Middle frontal gyrus (tissue), 1 donor: Measurements from ENCODE around the gene KRT8.
"Not testable (repeated sequence)": the region's sequence is repeated elsewhere in the genome, so short reads cannot be mapped to it uniquely, and the experiment has no call there.

Experiments
- DNase-seq: peaks from one replicate; pipeline ENCODE4 v3.0.0-alpha.2; 2015; ENCODE audit warnings: low spot score; ENCODE audit errors: extremely low spot score

The KRT8 gene

GRCh38 chr12:52901715-52902541, 2.9 kb downstream of the KRT8 start:
- no peak for DNase-seq

GRCh38 chr12:52900896-52901714, 3.8 kb downstream of the KRT8 start:
- no peak for DNase-seq

DNA sequence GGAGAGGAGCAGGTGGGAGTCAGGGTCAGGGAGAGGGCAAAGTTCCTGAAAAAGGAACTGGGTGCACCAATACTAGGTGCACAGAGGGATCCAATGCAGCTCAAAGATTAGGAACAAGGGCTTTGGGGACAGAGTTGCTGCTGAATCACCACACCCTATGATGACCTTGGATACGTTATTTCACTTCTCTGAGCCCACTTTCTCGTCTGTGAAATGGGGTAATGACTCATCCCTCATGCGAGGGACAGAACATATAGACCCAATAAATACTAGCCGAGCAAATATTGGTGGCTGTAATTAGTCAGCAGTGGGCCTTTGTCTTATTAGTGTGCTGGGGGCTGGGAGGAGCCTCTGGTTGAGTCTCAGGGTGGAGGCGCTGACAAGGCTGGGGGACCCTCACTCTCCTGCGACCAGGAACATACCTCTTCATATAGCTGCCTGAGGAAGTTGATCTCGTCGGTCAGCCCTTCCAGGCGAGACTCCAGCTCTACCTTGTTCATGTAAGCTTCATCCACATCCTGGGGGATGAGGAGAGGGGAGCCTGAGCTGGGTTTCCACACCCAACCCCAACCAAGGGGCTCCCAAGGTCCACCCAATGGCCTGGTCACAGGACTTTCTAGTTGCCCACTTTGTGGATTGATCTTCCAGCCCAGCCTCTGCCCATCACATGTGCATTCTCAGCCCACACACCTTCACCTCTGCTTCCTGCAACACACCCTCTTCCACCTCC, 4.5 kb downstream of the KRT8 start:
- no peak for DNase-seq

GRCh38 chr12:52899338-52900035, 5.4 kb downstream of the KRT8 start:
- no peak for DNase-seq

DNA sequence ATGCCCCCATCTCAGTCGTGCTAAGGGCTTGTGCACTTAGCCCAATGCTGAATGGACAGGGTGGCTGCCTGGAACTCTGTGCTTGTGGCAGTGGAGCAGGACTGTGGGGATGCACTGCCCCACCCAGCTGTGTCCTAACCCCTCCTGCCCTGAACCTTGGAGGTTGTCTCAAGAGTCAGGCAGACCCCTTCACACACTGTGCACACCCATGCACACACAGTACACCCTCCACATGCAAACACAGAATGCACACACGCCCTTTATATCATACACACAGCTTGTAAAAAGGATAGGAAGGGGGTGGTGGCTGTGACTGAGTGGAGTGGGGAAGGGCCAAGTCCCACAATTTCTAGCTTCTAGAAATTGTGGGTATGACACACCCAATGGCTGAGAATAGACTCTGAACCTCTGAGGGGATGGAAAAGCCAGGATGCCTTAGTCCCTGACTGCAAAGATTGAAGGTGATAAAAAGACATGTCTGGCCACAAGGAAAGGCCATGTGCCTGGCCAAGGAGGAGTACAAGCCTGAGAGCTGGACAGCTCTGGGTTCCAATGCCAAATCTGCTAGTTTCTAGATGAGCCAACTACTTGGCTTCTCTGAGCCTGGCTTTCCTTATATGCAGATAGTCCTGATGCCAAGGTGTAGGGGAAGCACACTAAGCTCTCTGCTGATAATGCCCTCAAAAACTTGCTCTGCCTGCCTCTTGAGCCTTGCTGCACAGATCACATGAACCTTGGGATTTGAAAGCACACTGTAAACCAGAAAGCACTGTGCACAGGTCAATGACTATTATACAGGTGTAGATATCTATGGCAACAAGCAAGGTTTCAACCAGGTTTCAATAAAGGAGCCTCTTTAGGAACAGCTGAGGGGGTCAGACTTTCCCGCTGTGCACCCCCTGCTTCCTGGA, 8.4 kb downstream of the KRT8 start:
- DNase-seq, result no peak

- DNase-seq, result no peak
These were observed 9.1 kb downstream of the KRT8 start for GRCh38 chr12:52895726-52896189.

GRCh38 chr12:52892974-52893373, 11.9 kb downstream of the KRT8 start:
- DNase-seq, result no peak

DNA sequence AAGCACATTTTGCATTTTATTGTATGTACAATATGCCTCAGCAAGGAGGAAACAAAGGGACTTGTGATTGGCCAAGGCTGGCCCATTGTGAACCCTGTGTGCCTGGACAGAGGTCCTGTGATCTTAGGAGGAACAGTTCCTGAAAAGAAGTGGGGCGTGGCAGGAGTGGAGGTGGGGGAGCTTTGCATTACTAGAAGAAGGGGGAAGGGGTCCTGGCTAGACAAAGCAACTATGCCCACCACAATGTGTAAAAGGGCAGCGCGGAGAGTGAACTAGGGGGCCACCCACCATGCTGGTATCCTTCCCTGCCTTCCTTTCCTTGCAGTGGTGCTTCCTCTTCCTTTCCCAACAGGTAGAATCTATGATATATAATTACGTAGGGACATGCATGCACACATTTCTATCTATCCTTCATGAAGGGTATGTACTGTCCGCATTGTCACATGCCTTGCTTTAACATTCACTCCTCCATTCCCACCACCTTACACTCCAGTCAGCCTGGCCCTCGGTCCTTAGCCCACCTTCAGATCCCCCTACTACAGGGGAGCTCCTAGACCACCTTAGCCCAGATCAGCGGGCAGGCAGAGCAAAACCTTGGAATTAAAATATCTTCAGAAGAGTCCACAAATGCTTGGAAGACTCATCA, 12.5 kb downstream of the KRT8 start:
- no peak for DNase-seq

DNA sequence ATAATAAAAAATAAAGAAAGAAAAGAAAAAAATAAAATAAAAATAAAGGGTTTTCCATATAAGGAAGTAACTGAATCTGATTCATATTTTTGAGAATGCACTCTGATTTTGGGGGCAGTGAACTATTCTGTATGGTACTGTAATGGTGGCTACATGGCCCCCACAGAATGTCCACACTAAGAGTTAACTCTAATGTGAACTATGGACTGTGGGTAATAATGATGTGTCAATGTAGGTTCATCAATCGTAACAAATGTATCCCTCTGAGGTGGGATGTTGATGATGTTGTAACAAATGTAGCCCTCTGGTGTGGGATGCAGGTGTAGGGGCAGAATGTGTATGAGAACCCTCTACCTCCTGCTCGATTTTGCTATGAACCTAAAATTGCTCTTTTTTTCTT, 13.8 kb downstream of the KRT8 start:
- DNase-seq, result no peak

GRCh38 chr12:52890417-52890816, 14.5 kb downstream of the KRT8 start:
- no peak for DNase-seq

- DNase-seq, result no peak
These were observed 20.2 kb downstream of the KRT8 start for GRCh38 chr12:52884526-52885293.

DNA sequence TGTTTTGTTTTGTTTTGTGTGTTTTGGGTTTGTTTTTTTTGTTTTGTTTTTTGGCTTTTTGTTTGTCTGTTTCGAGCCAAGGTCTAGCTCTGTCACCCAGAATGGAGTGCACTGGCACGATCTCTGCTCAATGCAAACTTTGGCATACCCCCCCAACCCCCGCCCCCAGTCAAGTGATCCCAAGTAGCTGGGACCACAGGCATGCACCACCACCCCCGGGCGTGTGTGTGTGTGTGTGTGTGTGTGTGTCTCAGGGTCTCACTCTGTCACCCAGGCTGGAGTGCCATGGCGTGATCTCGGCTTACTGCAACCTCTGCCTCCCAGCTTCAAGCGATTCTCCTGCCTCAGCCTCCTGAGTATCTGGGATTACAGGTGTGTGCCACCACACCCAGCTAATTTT, 24.4 kb downstream of the KRT8 start:
- not testable (repeated sequence) for DNase-seq

DNA sequence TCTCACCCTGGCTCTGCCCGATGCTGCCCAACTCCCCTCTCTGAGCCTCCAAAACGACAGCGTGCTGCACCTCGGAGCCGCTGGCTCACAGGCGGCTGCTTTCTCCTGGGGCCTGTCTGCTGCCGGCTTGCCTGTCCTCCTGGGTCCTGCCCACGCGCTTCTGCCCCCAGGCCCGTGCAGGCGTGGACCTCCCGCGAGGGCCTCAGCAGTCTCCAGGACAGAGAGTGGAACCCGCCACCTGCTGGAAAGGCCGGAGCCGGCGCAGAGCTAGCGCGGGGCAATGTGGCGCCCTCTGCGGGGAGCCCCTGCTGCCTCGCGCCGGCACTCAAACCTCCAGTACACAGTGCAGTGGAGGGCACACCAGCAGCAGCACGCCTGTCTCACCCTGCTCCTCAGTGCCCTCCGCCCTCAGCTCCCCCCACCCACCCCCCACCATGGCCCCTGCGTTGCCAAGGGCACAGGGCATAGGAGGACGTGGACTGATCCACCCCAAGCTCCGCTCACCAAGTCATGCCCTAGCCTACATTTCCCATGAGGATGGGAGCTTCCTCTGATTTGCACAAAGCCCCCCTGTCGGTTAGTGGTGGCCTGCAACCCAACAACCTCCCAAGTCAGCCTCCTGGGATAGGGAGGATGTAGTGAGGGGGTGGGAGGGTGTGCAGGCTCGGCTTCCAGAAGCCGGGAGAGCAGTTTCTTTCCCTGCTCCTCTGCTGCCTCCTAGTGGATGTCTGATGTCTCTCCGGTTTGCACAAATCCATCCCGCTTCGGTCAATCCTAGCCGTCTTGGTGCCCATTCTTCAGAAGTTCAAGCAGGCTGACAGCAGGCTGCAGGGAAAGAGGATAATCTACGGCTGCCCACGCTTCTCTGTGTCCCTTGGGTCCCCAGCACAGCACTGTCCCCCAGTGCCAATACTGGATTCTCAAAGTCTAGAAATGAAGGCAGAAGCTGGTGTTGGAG, 25.2 kb downstream of the KRT8 start:
- peak; percentile 50 for DNase-seq

GRCh38 chr12:52878507-52879393, 26.1 kb downstream of the KRT8 start:
- DNase-seq, result no peak

GRCh38 chr12:52877242-52877641, 27.6 kb downstream of the KRT8 start:
- no peak for DNase-seq

DNA sequence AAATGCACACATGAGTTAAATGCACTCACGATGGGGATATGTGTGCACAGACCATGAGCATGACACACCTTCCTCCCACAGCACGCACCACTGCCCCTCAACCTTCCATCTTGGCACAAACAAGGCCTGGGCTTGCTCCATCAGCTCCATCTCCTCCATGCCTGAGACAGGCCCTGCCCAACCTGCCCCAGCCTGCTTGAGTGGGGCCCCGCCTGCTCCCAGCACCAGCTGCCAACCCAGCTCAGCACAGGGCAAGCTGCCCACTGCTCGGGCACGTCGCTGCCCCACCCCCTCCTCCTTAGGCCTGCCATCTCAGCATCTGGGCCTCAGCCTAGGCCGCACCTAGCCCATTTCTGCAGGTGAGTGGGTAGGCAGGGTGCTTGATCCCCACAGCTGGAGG, 28.5 kb downstream of the KRT8 start:
- no peak for DNase-seq
